Endothelial cell (in vitro differentiated cells): ENCODE results near the gene TPD52L1. TPM values are rescaled to one million over a fixed set of nuclear protein-coding genes. Genes with fewer than 3 reads are reported as not detected.

ENCODE experiments used
- DNase-seq: peaks from one replicate; pipeline ENCODE4 v3.0.0; 2021; ENCODE audit warnings: low spot score
- H3K27ac Mint-ChIP-seq: one replicate; pipeline ENCODE4 v1.8.0; 2021; ENCODE audit warnings: mixed read lengths, inconsistent platforms; ENCODE audit not compliant: unreplicated experiment
- H3K27me3 Mint-ChIP-seq: one replicate; pipeline ENCODE4 v1.8.0; 2021; ENCODE audit warnings: mild to moderate bottlenecking, moderate library complexity, mixed read lengths, inconsistent platforms; ENCODE audit not compliant: unreplicated experiment
- H3K36me3 Mint-ChIP-seq: one replicate; pipeline ENCODE4 v1.8.0; 2021; ENCODE audit warnings: mild to moderate bottlenecking, low read depth, mixed read lengths, inconsistent platforms; ENCODE audit not compliant: unreplicated experiment
- H3K4me1 Mint-ChIP-seq: one replicate; pipeline ENCODE4 v1.8.0; 2021; ENCODE audit warnings: mild to moderate bottlenecking, mixed read lengths, inconsistent platforms; ENCODE audit not compliant: unreplicated experiment
- H3K4me3 Mint-ChIP-seq: one replicate; pipeline ENCODE4 v1.8.0; 2021; ENCODE audit warnings: mild to moderate bottlenecking, mixed read lengths, inconsistent platforms; ENCODE audit not compliant: unreplicated experiment
- H3K9me3 Mint-ChIP-seq: one replicate; pipeline ENCODE4 v1.8.0; 2021; ENCODE audit warnings: mixed read lengths, inconsistent platforms; ENCODE audit not compliant: unreplicated experiment
- total RNA-seq: library from RNA; stranded (reverse); fragmentation: NEBNext Ultra II Directional; extraction: Animal tissue kit (Norgen Biotek cat#: 25700); gene quantifications from one replicate; pipeline ENCODE4 v1.2.1, GENCODE V29; 2021; ENCODE audit not compliant: unreplicated experiment
- TF ChIP-seq, protein P1 (sequence below): fragments of 200-600 bp; sonication (generic); IDR thresholded peaks from one replicate; pipeline ENCODE4 v1.5.0; 2021; ENCODE audit warnings: antibody characterized with exemption; ENCODE audit not compliant: unreplicated experiment

Gene TPD52L1
- total RNA-seq, 1 donor from 2014 or later: 118 TPM

DNA sequence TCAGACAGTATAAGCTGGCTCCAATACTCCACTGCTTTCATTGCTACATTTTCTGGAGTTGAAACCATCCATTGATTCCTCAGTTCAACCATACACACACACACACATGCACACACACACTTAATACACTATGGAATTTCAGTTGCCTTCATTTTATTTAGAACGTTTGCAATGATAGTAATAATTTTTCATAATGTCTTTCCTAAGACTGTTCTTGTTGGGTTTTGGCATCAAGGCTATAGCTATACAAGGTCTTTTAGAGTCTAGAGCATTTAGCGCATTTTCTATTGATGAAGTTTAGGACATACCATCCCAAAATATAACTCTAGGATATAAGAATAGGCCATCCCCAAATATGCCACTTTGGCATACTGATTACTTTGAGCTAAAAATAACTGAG, 15.5 kb upstream of the TPD52L1 start:
- Mint-ChIP-seq H3K9me3 (peaks cover 6% of the 10 kb centered on the region), H3K4me1 (no peaks in the 10 kb centered on the region), H3K4me3 (no peak overlapping the region), H3K36me3 (peaks cover 8% of the 10 kb centered on the region), H3K27ac (no peak overlapping the region), H3K27me3 (no peaks in the 10 kb centered on the region)
- TF ChIP-seq, protein P1, sequence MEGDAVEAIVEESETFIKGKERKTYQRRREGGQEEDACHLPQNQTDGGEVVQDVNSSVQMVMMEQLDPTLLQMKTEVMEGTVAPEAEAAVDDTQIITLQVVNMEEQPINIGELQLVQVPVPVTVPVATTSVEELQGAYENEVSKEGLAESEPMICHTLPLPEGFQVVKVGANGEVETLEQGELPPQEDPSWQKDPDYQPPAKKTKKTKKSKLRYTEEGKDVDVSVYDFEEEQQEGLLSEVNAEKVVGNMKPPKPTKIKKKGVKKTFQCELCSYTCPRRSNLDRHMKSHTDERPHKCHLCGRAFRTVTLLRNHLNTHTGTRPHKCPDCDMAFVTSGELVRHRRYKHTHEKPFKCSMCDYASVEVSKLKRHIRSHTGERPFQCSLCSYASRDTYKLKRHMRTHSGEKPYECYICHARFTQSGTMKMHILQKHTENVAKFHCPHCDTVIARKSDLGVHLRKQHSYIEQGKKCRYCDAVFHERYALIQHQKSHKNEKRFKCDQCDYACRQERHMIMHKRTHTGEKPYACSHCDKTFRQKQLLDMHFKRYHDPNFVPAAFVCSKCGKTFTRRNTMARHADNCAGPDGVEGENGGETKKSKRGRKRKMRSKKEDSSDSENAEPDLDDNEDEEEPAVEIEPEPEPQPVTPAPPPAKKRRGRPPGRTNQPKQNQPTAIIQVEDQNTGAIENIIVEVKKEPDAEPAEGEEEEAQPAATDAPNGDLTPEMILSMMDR: no peak
- no peak for DNase-seq

DNA sequence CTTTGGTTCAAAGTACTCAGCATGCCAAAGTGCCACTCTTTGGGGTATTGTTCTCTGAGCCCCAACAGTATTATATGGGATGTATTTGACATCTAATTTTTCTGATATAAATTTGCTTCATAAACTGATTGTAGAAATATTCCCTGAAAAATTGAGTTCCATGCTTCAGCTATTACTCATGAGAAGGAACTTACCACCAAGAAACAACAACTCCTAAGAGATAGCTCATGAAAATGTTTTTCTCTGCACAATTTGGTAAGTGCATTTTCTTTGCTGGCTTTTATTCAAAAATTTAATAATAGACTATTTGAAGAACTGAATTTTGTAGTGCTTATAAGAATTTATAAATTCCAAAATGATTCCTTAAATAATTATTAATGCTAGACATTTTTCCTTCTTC, 12.8 kb upstream of the TPD52L1 start:
- Mint-ChIP-seq H3K36me3 (peaks cover 23% of the 10 kb centered on the region), H3K4me1 (peaks cover 14% of the 10 kb centered on the region), H3K9me3 (peaks cover 15% of the 10 kb centered on the region), H3K27me3 (no peaks in the 10 kb centered on the region), H3K27ac (no peak overlapping the region), H3K4me3 (no peak overlapping the region)
- no peak for DNase-seq
- TF ChIP-seq, protein P1: no peak

DNA sequence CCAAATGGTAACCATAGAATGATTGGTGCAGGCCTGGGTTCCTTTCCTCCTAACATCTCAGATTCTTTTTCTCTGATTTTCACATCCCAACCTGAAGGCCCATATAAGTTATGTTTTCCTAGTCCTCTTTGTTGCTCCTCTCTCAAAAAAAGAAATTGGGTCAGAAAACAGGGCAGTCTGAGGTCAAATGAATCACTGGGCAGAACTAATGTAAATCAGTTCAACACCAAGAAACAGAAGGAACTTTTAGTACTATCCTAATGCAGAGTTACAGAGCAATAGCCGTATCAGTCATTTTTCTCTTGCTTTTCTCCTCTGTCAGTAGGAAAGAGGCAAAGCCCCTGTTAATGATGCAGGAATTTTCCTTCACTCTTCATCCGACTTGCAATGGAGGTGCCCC, 11.0 kb upstream of the TPD52L1 start:
- Mint-ChIP-seq H3K9me3 (peaks cover 15% of the 10 kb centered on the region), H3K4me3 (peak overlapping the region; percentile 6), H3K27me3 (peaks cover 2% of the 10 kb centered on the region), H3K36me3 (peaks cover 29% of the 10 kb centered on the region), H3K4me1 (peaks cover 16% of the 10 kb centered on the region), H3K27ac (no peak overlapping the region)
- TF ChIP-seq, protein P1: no peak
- no peak for DNase-seq

DNA sequence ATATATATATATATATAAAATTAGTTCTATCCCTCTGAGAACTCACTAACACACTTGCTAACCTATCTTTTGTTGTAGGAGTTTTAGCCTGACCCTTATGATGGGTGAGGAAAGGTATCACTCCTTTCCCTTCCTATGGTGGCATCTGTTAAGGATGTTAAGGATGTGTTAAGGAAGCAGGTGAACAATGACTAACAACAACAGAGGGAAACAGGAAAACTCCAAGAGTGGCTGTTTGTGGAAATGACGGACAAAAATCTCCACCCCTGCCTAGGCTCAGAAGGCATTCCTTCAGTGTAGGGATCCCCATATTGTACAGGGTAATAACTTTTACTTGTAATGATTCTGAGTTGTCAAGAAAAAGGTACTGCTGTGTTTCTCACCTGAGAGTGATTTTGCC, 8.8 kb upstream of the TPD52L1 start:
- peaks cover 2% of the 10 kb centered on the region for H3K27me3 Mint-ChIP-seq
- peaks cover 15% of the 10 kb centered on the region for H3K9me3 Mint-ChIP-seq
- peaks cover 18% of the 10 kb centered on the region for H3K4me1 Mint-ChIP-seq
- peak overlapping the region; percentile 98 for H3K27ac Mint-ChIP-seq
- H3K36me3 Mint-ChIP-seq: peaks cover 29% of the 10 kb centered on the region
- no peak overlapping the region for H3K4me3 Mint-ChIP-seq
- TF ChIP-seq, protein P1: no peak
- DNase-seq: no peak

DNA sequence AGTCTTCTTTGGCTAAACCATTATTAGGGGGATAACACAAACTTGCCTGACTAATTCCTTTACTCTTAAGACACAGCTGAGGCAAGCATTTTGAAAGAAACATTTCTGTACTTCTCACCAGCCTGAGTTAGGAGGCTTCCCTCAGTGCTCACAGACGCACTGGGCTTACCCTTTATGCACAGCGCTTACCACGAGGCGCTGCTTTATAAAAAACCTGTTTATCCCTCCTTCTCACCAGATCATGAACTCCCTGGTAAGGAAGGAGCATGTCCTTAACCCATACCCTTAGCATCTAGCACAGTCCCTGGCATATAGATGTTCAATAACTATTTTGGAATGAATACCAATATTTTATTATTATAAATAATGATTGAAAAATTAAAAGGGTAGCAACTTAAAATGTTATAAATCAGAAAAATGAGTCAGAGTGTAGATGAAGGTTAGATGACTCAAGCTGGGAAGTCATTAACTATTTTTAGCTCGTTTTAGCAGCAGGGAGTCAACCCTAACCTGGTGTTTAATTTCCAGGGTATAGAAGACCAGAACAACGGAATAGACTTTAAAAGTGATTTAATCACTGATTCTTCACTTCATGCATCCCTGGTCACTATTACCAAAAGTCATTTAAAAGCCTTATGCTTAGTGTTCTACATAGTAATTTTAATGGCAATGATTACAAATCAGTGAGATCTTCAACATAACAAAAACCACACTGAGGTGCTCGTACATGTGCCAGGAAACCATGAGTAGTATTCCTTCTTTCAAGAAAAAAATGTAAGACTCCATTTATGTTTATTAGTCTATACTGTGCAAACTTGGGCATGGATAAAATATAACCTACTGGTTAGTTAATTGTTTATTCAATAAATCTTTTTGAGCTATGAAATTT, 4.1 kb upstream of the TPD52L1 start:
- H3K9me3 Mint-ChIP-seq: peaks cover under 1% of the 10 kb centered on the region
- H3K4me3 Mint-ChIP-seq: no peak overlapping the region
- H3K36me3 Mint-ChIP-seq: peaks cover 7% of the 10 kb centered on the region
- no peak overlapping the region for H3K27ac Mint-ChIP-seq
- TF ChIP-seq, protein P1: no peak
- peaks cover 4% of the 10 kb centered on the region for H3K27me3 Mint-ChIP-seq
- DNase-seq: no peak
- H3K4me1 Mint-ChIP-seq: peaks cover 14% of the 10 kb centered on the region
